ENCODE results near the gene CCDC171. TPM values are rescaled to one million over a fixed set of nuclear protein-coding genes. Genes with fewer than 3 reads are reported as not detected.

CCDC171 gene
- polyA plus RNA-seq, 12 donors = 1.6 to 5.0 (median 2.9) TPM; not detected in 1

- peak; percentile 71 for DNase-seq
These were observed 320.8 kb downstream of the CCDC171 start for GRCh38 chr9:15873573-15874177.

GRCh38 chr9:15882328-15882727, 329.5 kb downstream of the CCDC171 start:
- no peak for DNase-seq

- DNase-seq = no peak
These were observed 330.0 kb downstream of the CCDC171 start for GRCh38 chr9:15882883-15883282.

GRCh38 chr9:15885464-15885863, 332.6 kb downstream of the CCDC171 start:
- no peak for DNase-seq

GRCh38 chr9:15889555-15889954, 336.7 kb downstream of the CCDC171 start:
- DNase-seq = no peak

- DNase-seq = no peak
These were observed 348.7 kb downstream of the CCDC171 start for GRCh38 chr9:15901572-15901971.

- DNase-seq = no peak
These were observed 356.5 kb downstream of the CCDC171 start for GRCh38 chr9:15909297-15909696.

- no peak for DNase-seq
These were observed 362.9 kb downstream of the CCDC171 start for GRCh38 chr9:15915711-15916110.

GRCh38 chr9:15927161-15927560, 374.3 kb downstream of the CCDC171 start:
- DNase-seq = no peak

GRCh38 chr9:15935661-15936305, 382.9 kb downstream of the CCDC171 start:
- no peak for DNase-seq

GRCh38 chr9:15936306-15936921, 383.6 kb downstream of the CCDC171 start:
- peak; percentile 44 for DNase-seq

GRCh38 chr9:15942831-15943424, 390.1 kb downstream of the CCDC171 start:
- no peak for DNase-seq

- DNase-seq = no peak
These were observed 391.5 kb downstream of the CCDC171 start for GRCh38 chr9:15944341-15944740.

- no peak for DNase-seq
These were observed 406.8 kb downstream of the CCDC171 start for GRCh38 chr9:15959663-15960062.

GRCh38 chr9:15961217-15961616, 408.4 kb downstream of the CCDC171 start:
- no peak for DNase-seq

GRCh38 chr9:15965246-15965745, 412.5 kb downstream of the CCDC171 start:
- DNase-seq = no peak

GRCh38 chr9:15966471-15966870, 413.6 kb downstream of the CCDC171 start:
- no peak for DNase-seq

GRCh38 chr9:15967068-15967467, 414.2 kb downstream of the CCDC171 start:
- no peak for DNase-seq

GRCh38 chr9:15972760-15973159, 419.9 kb downstream of the CCDC171 start:
- DNase-seq = no peak

- no peak for DNase-seq
These were observed 422.4 kb downstream of the CCDC171 start for GRCh38 chr9:15975101-15975778.

- DNase-seq = no peak
These were observed 424.6 kb downstream of the CCDC171 start for GRCh38 chr9:15977438-15977837.

GRCh38 chr9:15982182-15982581, 429.3 kb downstream of the CCDC171 start:
- no peak for DNase-seq

All from muscle of arm (tissue), 12 donors.